Ectodermal cell (in vitro differentiated cells): ENCODE measurements around the gene PDCL3.

ENCODE experiments used
- H3K27ac ChIP-seq: 2 replicates; pipeline ENCODE4 v1.7.0; 2013; ENCODE audit warnings: mild to moderate bottlenecking, low read depth, low read length; ENCODE audit not compliant: insufficient read depth, poor library complexity, severe bottlenecking
- H3K27me3 ChIP-seq: 2 replicates; pipeline ENCODE4 v1.7.0; 2013; ENCODE audit warnings: mild to moderate bottlenecking, low read length; ENCODE audit not compliant: insufficient read depth, control insufficient read depth, poor library complexity, severe bottlenecking
- H3K36me3 ChIP-seq: one replicate; pipeline ENCODE4 v1.7.0; 2013; ENCODE audit warnings: low read length; ENCODE audit not compliant: control insufficient read depth, insufficient read depth
- H3K4me1 ChIP-seq: one replicate; pipeline ENCODE4 v1.7.0; 2013; ENCODE audit warnings: low read length; ENCODE audit not compliant: control insufficient read depth, insufficient read depth
- H3K4me3 ChIP-seq: 2 replicates; pipeline ENCODE4 v1.7.0; 2013; ENCODE audit warnings: low read depth, low read length, control low read depth; ENCODE audit not compliant: insufficient read depth
- H3K9me3 ChIP-seq: 2 replicates; pipeline ENCODE4 v1.7.0; 2013; ENCODE audit warnings: mild to moderate bottlenecking, low read length, moderate library complexity; ENCODE audit not compliant: control insufficient read depth
- WGBS, 2 experiments: methylation state at CpG; one replicate each; pipeline ENCODE4 v1.1.7; 2013; ENCODE audit warnings: missing lambda C conversion rate in 2 of 2; 5-methylcytosine and 5-hydroxymethylcytosine counted together

The PDCL3 gene

DNA sequence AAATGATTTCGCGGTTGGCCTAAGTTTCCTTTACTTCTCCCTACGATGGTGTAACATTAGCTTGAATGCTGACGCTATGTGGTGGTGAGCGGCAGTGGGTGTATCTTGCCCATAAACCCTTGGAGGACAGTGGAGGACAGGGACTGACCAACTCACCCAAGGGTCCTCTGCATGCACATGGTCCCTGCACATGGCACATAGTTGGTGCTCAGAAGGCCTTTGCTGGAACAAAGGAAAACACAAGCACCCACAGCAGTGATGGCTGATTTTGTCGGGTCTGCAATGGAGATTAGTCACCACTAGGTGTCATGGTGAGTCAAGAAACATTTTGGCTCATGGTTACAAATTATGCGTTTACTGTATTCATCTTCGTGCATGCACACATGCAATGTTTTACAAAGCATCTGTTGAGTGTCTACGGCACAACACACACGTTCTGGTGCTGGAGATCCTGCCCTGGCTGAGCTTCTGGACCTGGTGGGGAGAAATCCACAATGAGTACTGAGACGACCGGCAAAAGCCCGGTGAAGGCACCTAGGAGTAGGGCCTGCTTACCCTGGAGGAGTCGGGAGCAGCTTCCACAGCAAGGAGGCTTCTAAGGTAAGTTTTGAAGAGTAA is 44.0 kb downstream of the PDCL3 start:
- Histone ChIP-seq H3K27me3 (no peaks in the 10 kb centered on the region), H3K4me1 (peaks cover 3% of the 10 kb centered on the region), H3K27ac (no peak overlapping the region), H3K4me3 (no peak overlapping the region), H3K9me3 (no peaks in the 10 kb centered on the region), H3K36me3 (no peaks in the 10 kb centered on the region)
- 71 to 73% methylated on average over 13 to 14 of the region's 14 CpGs for WGBS, 2 experiments

- no peaks in the 10 kb centered on the region for H3K9me3 ChIP-seq
- H3K27ac ChIP-seq, result no peak overlapping the region
- H3K27me3 ChIP-seq, result no peaks in the 10 kb centered on the region
- WGBS, 2 experiments, result 39 to 48% methylated on average over 13 of the region's 13 CpGs
- H3K4me1 ChIP-seq, result no peaks in the 10 kb centered on the region
- no peaks in the 10 kb centered on the region for H3K36me3 ChIP-seq
- no peak overlapping the region for H3K4me3 ChIP-seq
Observed at GRCh38 chr2:100610381-100610831, 47.6 kb downstream of the PDCL3 start.

DNA sequence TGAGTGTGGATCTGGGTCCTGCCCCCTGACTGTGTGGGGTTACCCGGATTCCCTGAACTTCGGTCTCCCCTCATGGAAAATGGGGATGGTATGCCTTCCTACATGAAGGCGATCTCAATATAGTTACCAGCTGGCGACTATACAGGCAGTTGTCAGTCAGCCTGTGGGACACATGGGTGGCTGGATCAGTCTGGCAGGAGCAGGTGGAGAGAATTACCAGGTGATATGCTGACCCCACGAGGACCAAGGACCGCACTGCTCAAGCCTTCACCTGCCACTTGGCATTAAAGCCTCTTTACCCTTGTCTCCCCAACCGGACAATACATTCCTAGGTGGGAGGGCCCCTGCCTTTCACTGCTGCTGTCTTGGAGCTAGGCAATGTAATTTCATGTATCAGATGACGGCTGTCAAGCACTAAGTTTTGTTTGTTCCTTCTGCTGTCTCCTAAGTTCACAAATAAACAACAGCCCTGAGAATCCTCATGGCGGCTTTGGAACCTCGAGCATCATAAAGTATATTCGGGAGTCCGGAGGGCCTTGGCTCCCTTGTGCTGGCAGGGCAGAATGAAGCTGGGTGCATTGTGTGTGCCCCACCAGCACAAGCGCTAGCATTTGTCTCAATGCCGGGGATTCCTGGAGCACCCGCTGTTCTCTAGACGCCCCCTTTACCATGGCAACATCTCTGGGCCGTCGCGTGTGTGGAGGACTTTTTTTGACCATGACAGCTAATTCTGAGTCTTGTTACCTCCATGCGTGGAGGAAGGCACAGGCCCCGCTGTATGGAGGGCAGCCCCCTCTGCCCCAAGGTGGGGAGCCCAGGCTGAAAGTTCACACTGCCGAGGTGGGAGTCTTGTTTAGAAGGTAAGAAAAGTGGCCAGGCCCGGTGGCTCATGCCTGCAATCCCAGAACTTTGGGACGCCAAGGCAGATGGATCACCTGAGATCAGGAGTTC is 48.6 kb downstream of the PDCL3 start:
- no peaks in the 10 kb centered on the region for H3K36me3 ChIP-seq
- no peaks in the 10 kb centered on the region for H3K4me1 ChIP-seq
- H3K4me3 ChIP-seq, result no peak overlapping the region
- H3K9me3 ChIP-seq, result no peaks in the 10 kb centered on the region
- no peak overlapping the region for H3K27ac ChIP-seq
- no peaks in the 10 kb centered on the region for H3K27me3 ChIP-seq
- WGBS, 2 experiments, result 94 to 95% methylated on average over 24 of the region's 24 CpGs

GRCh38 chr2:100612388-100613000 is 49.7 kb downstream of the PDCL3 start:
- no peaks in the 10 kb centered on the region for H3K36me3 ChIP-seq
- no peaks in the 10 kb centered on the region for H3K27me3 ChIP-seq
- H3K4me1 ChIP-seq, result no peaks in the 10 kb centered on the region
- no peaks in the 10 kb centered on the region for H3K9me3 ChIP-seq
- WGBS, 2 experiments, result 95 to 97% methylated on average over 9 of the region's 9 CpGs
- H3K27ac ChIP-seq, result no peak overlapping the region
- no peak overlapping the region for H3K4me3 ChIP-seq

GRCh38 chr2:100613719-100614118 is 50.9 kb downstream of the PDCL3 start:
- no peak overlapping the region for H3K27ac ChIP-seq
- no peaks in the 10 kb centered on the region for H3K27me3 ChIP-seq
- WGBS, 2 experiments, result 82 to 88% methylated on average over 1 of the region's 1 CpG
- H3K36me3 ChIP-seq, result no peaks in the 10 kb centered on the region
- no peaks in the 10 kb centered on the region for H3K9me3 ChIP-seq
- H3K4me1 ChIP-seq, result no peaks in the 10 kb centered on the region
- H3K4me3 ChIP-seq, result no peak overlapping the region

- no peak overlapping the region for H3K27ac ChIP-seq
- no peaks in the 10 kb centered on the region for H3K27me3 ChIP-seq
- no peak overlapping the region for H3K4me3 ChIP-seq
- H3K36me3 ChIP-seq, result no peaks in the 10 kb centered on the region
- H3K9me3 ChIP-seq, result no peaks in the 10 kb centered on the region
- WGBS, 2 experiments, result 87 to 93% methylated on average over 11 of the region's 11 CpGs
- H3K4me1 ChIP-seq, result no peaks in the 10 kb centered on the region
Observed at GRCh38 chr2:100614455-100615000, 51.7 kb downstream of the PDCL3 start.

- WGBS, 2 experiments, result 86 to 92% methylated on average over 6 of the region's 6 CpGs
Observed at GRCh38 chr2:100615471-100615870, 52.7 kb downstream of the PDCL3 start.

DNA sequence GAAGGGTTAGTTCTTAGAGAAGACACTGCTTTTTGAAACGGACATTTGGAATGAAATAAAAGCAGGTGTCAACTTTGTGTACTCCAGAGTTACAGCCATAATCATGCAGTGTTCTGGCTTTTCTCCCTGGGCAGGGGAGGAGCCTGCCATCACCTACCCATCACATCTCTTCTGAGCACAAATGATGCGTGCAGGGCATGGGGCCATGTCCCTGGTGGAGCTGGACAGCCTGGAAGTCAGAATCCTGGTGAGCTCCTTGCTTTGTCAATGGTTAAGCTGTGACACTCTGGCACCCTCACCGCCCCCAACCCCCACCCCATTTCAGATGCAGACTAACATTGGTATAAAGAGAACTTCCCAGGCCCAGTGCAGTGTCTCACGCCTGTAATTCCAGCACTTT is 53.1 kb downstream of the PDCL3 start:
- Histone ChIP-seq H3K27ac (no peak overlapping the region), H3K36me3 (no peaks in the 10 kb centered on the region), H3K9me3 (no peaks in the 10 kb centered on the region), H3K4me3 (no peak overlapping the region), H3K4me1 (no peaks in the 10 kb centered on the region), H3K27me3 (no peaks in the 10 kb centered on the region)
- 79 to 80% methylated on average over 4 of the region's 4 CpGs for WGBS, 2 experiments

More at GRCh38 chr2:100615471-100615870, 52.7 kb downstream of the PDCL3 start:
- no peaks in the 10 kb centered on the region for H3K9me3 ChIP-seq
- no peaks in the 10 kb centered on the region for H3K4me1 ChIP-seq
- no peaks in the 10 kb centered on the region for H3K36me3 ChIP-seq
- H3K27me3 ChIP-seq, result no peaks in the 10 kb centered on the region
- H3K4me3 ChIP-seq, result no peak overlapping the region
- H3K27ac ChIP-seq, result no peak overlapping the region

DNA sequence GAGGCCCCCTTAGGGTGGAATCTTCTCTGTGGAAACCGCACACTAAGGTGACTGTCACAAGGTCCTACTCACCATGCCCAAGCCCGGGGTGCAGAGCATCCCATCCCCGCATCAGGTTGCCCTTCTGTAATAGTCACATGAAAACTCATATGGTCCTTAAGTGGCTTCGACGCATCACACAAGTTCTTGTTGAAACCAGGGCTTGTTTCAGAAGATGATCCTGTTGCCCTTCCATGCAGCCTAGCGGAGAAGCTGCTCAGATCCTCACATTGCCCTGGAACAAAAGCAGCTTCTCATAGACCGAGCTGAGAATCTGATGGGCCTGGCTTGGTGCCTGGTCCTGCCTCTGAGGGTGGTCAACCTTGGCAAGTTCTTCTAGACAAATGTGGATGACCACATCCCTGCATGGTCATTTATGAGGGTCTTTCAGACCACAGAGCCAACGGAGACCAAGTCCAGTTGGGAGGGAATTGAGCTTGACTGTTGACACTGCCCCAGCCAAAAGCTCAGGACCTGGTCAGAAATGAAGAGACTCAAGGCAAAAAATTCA is 54.1 kb downstream of the PDCL3 start:
- Histone ChIP-seq H3K36me3 (no peaks in the 10 kb centered on the region), H3K27ac (no peak overlapping the region), H3K27me3 (no peaks in the 10 kb centered on the region), H3K4me3 (no peak overlapping the region), H3K4me1 (no peaks in the 10 kb centered on the region), H3K9me3 (no peaks in the 10 kb centered on the region)
- 95 to 96% methylated on average over 8 of the region's 8 CpGs for WGBS, 2 experiments
